GM12872 (cell line): Measurements from ENCODE around the gene HBB.

Source experiments
- TF ChIP-seq, protein P1 (sequence below): IDR thresholded peaks from 3 replicates; pipeline ENCODE4 v1.5.1; 2011; ENCODE audit warnings: low read depth, mild to moderate bottlenecking, low read length, moderate library complexity; ENCODE audit not compliant: insufficient read depth

HBB gene

DNA sequence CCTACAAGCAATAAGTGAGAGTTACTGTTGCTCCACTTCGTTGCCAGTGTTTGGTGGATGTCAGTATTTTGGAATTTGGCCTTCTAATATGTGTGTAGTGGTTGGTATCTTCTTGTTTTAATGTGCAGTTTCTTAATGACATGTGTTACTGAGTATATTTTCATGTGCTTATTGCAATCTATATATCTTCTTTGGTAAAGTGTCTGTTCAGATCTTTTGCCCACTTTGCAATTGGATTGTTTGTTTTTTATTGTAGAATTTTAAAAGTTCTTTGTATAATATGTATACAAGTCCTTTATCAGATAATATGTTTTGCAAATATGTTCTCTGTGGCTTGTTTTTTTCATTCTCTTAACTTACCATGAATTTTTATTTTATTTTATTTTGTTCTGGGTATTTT is 34.1 kb downstream of the HBB start:
- TF ChIP-seq, protein P1, sequence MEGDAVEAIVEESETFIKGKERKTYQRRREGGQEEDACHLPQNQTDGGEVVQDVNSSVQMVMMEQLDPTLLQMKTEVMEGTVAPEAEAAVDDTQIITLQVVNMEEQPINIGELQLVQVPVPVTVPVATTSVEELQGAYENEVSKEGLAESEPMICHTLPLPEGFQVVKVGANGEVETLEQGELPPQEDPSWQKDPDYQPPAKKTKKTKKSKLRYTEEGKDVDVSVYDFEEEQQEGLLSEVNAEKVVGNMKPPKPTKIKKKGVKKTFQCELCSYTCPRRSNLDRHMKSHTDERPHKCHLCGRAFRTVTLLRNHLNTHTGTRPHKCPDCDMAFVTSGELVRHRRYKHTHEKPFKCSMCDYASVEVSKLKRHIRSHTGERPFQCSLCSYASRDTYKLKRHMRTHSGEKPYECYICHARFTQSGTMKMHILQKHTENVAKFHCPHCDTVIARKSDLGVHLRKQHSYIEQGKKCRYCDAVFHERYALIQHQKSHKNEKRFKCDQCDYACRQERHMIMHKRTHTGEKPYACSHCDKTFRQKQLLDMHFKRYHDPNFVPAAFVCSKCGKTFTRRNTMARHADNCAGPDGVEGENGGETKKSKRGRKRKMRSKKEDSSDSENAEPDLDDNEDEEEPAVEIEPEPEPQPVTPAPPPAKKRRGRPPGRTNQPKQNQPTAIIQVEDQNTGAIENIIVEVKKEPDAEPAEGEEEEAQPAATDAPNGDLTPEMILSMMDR = no peak

DNA sequence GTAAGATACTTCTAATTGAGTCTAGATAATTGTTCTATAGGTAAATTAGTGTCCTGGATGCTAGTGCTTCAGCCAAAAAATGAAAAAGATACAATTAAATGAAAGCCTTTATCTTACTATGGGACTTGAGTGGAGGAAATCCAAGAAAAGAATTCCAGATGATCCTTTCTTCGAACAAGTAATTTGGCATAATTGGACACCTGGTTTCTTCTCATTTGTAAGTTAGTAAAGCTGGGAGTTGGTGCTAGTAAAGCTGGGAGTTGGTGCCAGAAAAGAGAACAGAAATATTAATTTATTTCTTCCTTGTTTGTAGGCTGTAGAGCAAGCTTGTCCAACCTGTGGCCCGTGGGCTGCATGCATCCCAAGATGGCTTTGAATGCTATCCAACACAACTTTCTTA is 38.7 kb downstream of the HBB start:
- TF ChIP-seq, protein P1 = no peak

DNA sequence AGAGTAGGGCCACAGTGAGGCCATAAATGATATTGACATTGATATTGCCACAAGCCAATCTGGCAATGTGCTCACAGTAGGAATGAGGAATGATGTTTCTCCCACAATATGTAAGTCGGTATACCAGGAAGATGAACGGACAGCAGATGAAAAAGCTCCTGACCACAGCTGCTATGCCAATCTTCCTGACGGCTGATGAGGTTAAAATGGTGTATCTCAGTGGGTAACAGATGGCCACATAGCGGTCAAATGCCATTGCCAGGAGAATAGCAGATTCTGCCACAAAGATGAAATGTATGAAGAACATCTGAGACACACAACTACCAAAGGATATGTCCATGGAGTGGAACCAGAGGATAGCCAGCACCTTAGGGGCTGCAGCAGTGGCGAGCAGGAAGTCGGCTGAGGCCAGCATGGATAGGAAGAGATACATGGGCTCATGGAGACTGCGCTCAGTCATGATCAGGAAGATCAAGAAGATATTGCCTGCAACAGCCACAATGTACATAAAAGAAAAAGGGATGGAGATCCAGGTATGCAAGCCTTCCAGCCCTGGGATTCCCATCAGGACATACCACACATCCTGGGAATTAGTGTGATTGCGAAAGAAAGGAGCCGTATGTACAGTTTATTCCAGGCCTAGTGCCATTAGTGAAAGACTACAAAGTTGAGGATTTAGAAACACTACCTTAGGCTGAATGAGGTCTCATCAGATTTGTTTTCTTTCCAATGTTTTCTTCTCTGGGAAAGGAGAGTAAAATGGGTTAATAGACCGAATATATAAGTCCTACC is 48.6 kb downstream of the HBB start:
- TF ChIP-seq, protein P1 = no peak
